ENCODE results near the gene KDM2B.

Gene KDM2B

DNA sequence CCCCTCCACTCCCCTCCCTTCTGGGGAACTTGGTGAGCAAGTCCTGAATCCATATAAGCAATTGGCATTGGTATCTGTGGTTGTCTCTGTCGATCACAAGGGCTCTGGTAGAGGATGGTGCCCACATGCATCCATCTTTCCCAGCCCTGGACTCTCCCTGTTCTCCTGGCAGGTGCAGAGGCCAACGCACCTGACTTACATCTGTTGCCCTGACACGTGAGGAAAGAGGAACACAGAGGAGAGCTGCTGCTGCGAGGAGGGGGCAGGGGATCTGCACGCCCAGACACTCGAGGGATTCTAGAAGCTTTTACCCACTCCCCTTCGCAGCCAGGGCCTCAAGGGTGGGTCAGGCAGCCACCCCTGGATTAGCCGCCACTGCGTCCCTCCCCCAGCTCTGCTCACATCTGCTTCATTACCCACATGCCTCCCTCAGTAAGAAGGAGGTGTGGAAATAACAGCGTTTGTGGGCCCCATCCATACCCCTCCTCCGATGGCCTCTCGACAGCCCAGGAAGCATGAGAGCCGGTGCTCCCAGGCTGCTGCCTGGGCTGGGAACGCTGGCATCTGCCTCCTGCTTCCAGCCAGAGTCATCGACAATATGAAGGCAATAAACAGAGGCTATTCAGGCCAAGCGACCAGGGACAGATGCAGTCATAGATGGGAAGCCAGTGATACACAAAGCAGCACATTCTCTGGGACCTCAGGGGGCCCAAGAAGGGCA is 56.5 kb downstream of the KDM2B start:
- TF ChIP-seq, protein P1, sequence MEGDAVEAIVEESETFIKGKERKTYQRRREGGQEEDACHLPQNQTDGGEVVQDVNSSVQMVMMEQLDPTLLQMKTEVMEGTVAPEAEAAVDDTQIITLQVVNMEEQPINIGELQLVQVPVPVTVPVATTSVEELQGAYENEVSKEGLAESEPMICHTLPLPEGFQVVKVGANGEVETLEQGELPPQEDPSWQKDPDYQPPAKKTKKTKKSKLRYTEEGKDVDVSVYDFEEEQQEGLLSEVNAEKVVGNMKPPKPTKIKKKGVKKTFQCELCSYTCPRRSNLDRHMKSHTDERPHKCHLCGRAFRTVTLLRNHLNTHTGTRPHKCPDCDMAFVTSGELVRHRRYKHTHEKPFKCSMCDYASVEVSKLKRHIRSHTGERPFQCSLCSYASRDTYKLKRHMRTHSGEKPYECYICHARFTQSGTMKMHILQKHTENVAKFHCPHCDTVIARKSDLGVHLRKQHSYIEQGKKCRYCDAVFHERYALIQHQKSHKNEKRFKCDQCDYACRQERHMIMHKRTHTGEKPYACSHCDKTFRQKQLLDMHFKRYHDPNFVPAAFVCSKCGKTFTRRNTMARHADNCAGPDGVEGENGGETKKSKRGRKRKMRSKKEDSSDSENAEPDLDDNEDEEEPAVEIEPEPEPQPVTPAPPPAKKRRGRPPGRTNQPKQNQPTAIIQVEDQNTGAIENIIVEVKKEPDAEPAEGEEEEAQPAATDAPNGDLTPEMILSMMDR (IDR thresholded peaks at IDR 0.05; ENCODE audit: low read depth, low read length), result no peak
- DNase-seq (ENCODE audit: extremely low read depth, low read depth), result no peak

DNA sequence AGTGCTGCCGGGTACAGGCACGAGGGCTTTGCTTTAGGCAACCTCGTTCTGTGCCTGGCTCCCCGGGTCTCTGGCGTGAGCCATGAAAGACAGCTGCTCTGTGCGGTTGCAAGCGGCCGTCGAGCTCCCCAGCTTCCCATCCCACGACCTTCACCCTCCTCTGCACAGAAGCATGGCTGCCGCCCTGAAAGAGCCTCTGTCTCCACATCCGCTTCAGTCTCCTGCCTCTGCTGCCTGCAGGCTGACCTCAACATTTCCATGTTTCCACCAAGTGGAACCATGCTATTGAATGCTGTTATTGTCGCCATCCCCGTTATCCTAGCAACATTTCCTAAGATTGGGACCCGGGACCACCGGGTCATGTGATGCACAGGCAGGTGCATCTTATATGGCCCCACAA is 57.1 kb downstream of the KDM2B start:
- TF ChIP-seq, protein P1 (IDR thresholded peaks at IDR 0.05; ENCODE audit: low read depth, low read length), result no peak
- no peak for DNase-seq (ENCODE audit: extremely low read depth, low read depth)

DNA sequence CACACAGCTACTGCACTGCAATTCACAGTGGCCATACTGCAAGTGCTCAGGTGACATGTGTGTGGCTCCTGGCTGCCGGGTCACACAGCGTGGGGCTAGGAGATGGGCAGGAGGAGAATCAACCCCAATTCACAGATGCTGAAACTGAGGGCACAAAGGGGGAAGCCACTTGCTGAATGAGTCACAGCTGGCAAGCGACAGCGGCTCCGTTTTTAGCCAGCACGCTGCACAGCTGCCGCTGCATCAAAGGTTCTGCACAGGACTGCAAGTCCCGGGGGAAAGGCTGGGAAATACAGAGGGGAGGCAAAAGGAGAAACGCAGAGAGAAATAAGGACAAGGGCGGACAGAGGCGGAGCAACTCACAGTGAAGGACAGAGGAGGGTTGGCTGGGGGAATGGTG is 57.9 kb downstream of the KDM2B start:
- TF ChIP-seq, protein P1 (IDR thresholded peaks at IDR 0.05; ENCODE audit: low read depth, low read length), result no peak

DNA sequence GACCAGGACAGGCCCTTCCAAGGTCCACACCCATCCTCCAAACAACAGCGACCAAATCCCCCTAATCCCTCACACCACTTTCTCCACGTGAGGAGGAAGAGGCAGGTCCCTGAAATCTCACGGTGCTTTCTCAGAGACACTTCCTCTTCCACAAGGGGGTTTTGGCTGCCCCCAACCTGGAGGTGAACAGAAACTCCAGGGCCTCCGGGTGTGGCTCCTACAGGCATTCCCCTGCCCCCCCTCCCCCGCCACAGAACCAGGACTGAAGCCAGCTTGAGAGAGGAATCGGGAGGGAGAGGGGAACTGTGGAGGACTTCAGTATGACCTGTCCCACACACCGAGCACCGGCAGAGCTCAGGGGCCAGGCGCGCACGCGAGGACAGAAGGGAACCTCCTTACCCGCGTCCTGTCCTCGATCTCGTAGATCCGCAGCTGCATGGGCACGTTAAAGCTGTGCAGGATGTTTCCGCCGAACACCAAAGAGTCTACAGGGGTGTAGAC is 60.2 kb downstream of the KDM2B start:
- TF ChIP-seq, protein P1 (IDR thresholded peaks at IDR 0.05; ENCODE audit: low read depth, low read length), result no peak
- DNase-seq (ENCODE audit: extremely low read depth, low read depth), result no peak

More for the DNA sequence above, 57.9 kb downstream of the KDM2B start:
- no peak for DNase-seq (ENCODE audit: extremely low read depth, low read depth)

DNA sequence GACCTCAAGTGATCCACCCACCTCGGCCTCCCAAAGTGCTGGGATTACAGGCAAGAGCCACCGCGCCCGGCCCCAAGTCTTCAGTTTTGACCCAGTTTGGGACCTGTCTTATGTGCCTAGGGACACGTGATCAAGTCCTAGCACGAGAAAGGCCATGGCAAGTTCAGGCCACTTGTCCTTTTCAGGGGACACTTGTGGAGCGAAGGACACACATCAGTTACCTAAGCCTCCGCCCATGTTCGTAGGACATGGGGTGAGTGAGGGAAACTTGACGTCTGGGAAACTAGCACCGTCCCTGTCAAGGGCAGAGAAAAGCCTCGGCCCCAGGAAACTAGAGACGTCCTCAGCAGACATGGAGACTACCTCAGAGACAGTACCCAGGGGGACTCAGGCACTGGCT is 60.7 kb downstream of the KDM2B start:
- TF ChIP-seq, protein P1 (IDR thresholded peaks at IDR 0.05; ENCODE audit: low read depth, low read length), result no peak
- no peak for DNase-seq (ENCODE audit: extremely low read depth, low read depth)

DNA sequence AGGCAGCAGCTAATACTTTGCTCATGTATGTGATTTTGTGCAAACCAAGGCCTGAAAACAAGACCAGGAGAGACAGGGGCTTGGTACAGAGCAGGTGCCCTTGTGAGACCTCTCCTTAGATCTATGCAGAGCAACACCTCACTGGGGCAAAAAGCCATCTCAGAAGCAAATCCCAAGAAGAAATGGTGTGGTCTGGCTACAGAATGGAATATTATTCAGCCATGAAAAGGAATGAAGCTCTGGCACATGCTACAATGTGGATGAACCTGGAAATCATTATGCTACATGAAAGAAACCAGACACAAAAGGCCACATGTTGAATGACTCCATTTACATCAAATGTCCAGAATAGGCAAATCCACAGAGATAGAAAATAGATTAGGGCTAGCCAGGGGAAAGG is 61.6 kb downstream of the KDM2B start:
- no peak for DNase-seq (ENCODE audit: extremely low read depth, low read depth)
- TF ChIP-seq, protein P1 (IDR thresholded peaks at IDR 0.05; ENCODE audit: low read depth, low read length), result no peak

DNA sequence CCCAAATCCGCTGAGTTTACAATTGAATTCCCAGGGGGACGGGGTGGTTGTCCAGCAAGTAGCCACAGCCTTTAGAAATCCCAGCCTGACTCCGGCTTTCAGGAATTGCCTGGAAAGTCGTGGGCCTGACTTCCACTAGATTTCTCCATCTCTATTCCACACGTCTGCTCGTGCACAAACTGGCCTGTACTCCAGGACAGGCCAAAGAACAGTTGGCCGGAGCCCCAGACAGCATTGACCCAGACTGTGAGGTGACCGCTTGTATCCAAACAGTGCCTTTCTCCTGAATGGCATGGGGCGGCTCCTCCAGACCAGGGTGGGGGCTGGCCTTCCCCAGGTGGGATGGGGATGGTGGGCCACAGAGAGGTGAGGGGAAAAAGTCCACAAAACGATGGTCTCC is 62.2 kb downstream of the KDM2B start:
- TF ChIP-seq, protein P1 (IDR thresholded peaks at IDR 0.05; ENCODE audit: low read depth, low read length), result no peak
- DNase-seq (ENCODE audit: extremely low read depth, low read depth), result no peak

Data from AG09319 (cell line).